ENCODE results near the gene SARNP. TPM values are rescaled to one million over a fixed set of nuclear protein-coding genes. Genes with fewer than 3 reads are reported as not detected.
A peak's percentile ranks its signal among the peaks of the same experiment; 100 is the strongest.

The SARNP gene
- total RNA-seq, 4 donors from 2014 or later: 38.0 to 50.7 (median 45.0) TPM

GRCh38 chr12:55833056-55833455, 15.5 kb upstream of the SARNP start:
- intact Hi-C loops (cut with DNase I; ENCODE audit: low total_unique reads): loop anchor here (5.0 kb wide), 1 partner anchor 94 kb away; the partner anchor contains the start of gene PYM1
- 93% methylated on average over 10 of the region's 10 CpGs; no CpG with 5 or more reads in 1 of the 2 donors for WGBS, 2 donors (ENCODE audit: low coverage in 1 of 2)

GRCh38 chr12:55831447-55831815, 13.9 kb upstream of the SARNP start:
- in situ Hi-C loops (cut with MboI; ENCODE audit: low pct_ligation_motif_present in 1 of 4, low pct_unique_long_range_greater_than_20kb in 1 of 4, low sequenced_read_pairs in 3 of 4): no loop called here
- H3K9me3 ChIP-seq: no peaks in the 10 kb centered on the region
- no peaks in the 10 kb centered on the region for H3K36me3 ChIP-seq
- 24 to 38% methylated on average over 1 of the region's 1 CpG for WGBS, 2 donors (ENCODE audit: low coverage in 1 of 2)
- H3K27me3 ChIP-seq: no peaks in the 10 kb centered on the region
- H3K27ac ChIP-seq: peak overlapping the region; percentile 95 to 97 (median 96)
- TF ChIP-seq CTCF (IDR thresholded peaks at IDR 0.05): no peak
- TF ChIP-seq EP300 (IDR thresholded peaks at IDR 0.05; ENCODE audit: low read depth): no peak
- no peak for TF ChIP-seq POLR2A (IDR thresholded peaks at IDR 0.05)
- no peak for TF ChIP-seq POLR2AphosphoS5 (IDR thresholded peaks at IDR 0.05)
- peak overlapping the region; percentile 62 to 85 (median 82) for H3K4me3 ChIP-seq
- no peak for DNase-seq
- peaks cover 6 to 43% (median 30%) of the 10 kb centered on the region in 4 donors for H3K4me1 ChIP-seq
- intact Hi-C loops (cut with DNase I; ENCODE audit: low total_unique reads): loop anchor here (5.0 kb wide), 1 partner anchor 96 kb away; the partner anchor contains the start of gene PYM1

More at GRCh38 chr12:55833056-55833455, 15.5 kb upstream of the SARNP start:
- no peak for DNase-seq
- H3K4me3 ChIP-seq: no peak overlapping the region
- H3K9me3 ChIP-seq: no peaks in the 10 kb centered on the region
- H3K27me3 ChIP-seq: no peaks in the 10 kb centered on the region
- no peaks in the 10 kb centered on the region for H3K36me3 ChIP-seq
- in situ Hi-C loops (cut with MboI; ENCODE audit: low pct_ligation_motif_present in 1 of 4, low pct_unique_long_range_greater_than_20kb in 1 of 4, low sequenced_read_pairs in 3 of 4): no loop called here
- H3K4me1 ChIP-seq: peaks cover 6 to 28% (median 18%) of the 10 kb centered on the region in 4 donors
- TF ChIP-seq CTCF (IDR thresholded peaks at IDR 0.05) (no peak), POLR2A (IDR thresholded peaks at IDR 0.05) (no peak)
- H3K27ac ChIP-seq: no peak overlapping the region

DNA sequence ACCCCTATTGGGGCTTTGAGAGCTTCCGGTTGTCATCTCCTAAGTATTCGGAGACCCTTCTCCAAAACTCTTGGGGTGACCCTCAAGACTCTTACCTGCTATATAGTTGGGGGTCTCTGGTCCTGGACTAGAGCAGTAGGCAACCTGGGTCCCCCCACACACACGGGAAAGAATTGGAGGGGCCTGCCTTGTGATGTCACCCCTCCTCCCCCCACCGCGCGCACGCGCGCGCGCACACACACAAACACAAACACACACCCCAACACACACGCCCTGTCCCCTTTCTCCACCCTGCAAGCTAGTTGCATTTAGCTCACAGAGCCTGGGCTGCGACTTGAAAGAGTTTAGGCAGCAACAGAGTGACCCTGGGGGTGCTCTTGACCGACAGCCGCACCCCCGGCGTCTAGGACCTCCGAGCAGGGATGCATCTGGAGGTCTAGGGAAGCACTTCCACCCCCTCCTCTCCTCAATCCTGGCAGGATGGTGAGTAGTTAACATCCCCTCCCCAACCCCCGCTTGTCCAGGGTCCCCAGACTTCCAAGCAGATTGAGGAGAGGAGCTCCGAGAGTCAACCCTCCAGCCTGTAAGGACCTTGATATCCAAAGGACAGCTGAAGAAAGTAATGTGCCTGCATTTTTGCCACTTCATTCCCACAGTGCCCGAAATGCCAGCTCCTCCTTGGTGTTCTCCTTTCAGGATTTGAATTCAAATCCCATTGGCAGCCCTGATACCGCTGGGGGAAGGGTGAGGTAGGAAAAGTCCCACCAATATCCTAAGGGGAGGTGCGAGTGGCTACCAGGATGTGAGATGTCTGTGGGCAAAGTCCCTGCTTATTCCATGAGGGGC, 13.3 kb upstream of the SARNP start:
- Histone ChIP-seq H3K36me3 (no peaks in the 10 kb centered on the region), H3K4me3 (peak overlapping the region; percentile 62 to 85 (median 82)), H3K27me3 (no peaks in the 10 kb centered on the region), H3K4me1 (peaks cover 6 to 49% (median 33%) of the 10 kb centered on the region in 4 donors), H3K9me3 (no peaks in the 10 kb centered on the region), H3K27ac (peak overlapping the region; percentile 95 to 97 (median 96))
- peak; percentile 84 for DNase-seq
- in situ Hi-C loops (cut with MboI; ENCODE audit: low pct_ligation_motif_present in 1 of 4, low pct_unique_long_range_greater_than_20kb in 1 of 4, low sequenced_read_pairs in 3 of 4) (no loop called here), intact Hi-C loops (cut with DNase I; ENCODE audit: low total_unique reads) (loop anchor here (5.0 kb wide), 1 partner anchor 96 kb away; the partner anchor contains the start of gene PYM1)
- 0 to 4% methylated on average over 1 to 23 of the region's 23 CpGs for WGBS, 2 donors (ENCODE audit: low coverage in 1 of 2)
- peak; percentile 75 for TF ChIP-seq POLR2A (IDR thresholded peaks at IDR 0.05)
- TF ChIP-seq POLR2AphosphoS5 (IDR thresholded peaks at IDR 0.05): peak; percentile 81 to 90 (median 89)
- no peak for TF ChIP-seq CTCF (IDR thresholded peaks at IDR 0.05)

DNA sequence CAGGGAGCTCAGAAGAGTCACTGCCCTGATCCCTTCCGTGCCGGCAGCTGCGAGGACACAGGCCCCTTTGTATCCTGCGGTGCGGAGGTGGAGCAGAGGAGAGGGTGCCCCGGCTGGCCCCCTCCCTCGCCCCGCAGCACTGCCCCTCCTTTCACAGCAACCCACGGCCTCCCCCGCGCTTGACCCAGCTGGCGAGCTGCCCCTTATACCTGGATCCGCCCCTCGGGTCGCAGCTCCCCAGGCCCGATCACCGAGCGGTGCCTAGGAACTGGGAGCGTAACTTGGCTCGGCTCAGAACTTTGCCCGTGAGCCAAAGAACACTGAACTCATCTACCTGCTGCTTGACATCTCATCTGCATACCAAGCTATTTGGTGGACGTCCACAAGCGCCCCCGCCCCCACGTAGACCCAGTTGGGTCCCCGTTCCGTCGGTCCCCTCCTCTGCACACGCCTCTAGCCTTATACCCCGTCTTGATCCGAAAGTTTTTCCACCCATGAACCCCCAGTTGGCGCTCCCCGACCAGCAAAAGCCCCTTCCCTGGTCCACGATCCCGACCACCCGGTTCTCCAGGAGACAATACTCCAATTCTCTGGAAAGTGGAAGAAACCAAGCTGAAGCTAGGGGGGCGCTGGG, 12.6 kb upstream of the SARNP start:
- 1% methylated on average over 37 of the region's 37 CpGs; no CpG with 5 or more reads in 1 of the 2 donors for WGBS, 2 donors (ENCODE audit: low coverage in 1 of 2)
- Histone ChIP-seq H3K27me3 (no peaks in the 10 kb centered on the region), H3K4me3 (peak overlapping the region; percentile 62 to 85 (median 82)), H3K4me1 (peaks cover 6 to 52% (median 36%) of the 10 kb centered on the region in 4 donors), H3K27ac (peak overlapping the region; percentile 95 to 97 (median 96)), H3K36me3 (no peaks in the 10 kb centered on the region), H3K9me3 (no peaks in the 10 kb centered on the region)
- TF ChIP-seq CTCF (IDR thresholded peaks at IDR 0.05) (no peak), POLR2A (IDR thresholded peaks at IDR 0.05) (peak; percentile 34), POLR2AphosphoS5 (IDR thresholded peaks at IDR 0.05) (no peak)
- intact Hi-C loops (cut with DNase I; ENCODE audit: low total_unique reads) (loop anchor here (5.0 to 10.0 kb wide), 2 partner anchors 85 to 97 kb away; partner anchors contain the start of genes GDF11 and PYM1), in situ Hi-C loops (cut with MboI; ENCODE audit: low pct_ligation_motif_present in 1 of 4, low pct_unique_long_range_greater_than_20kb in 1 of 4, low sequenced_read_pairs in 3 of 4) (no loop called here)
- peak; percentile 64 for DNase-seq

All from transverse colon (tissue), 4 donors.